GM12891 (cell line): Measurements from ENCODE around the gene ZNF674.

ENCODE experiments used
- DNase-seq: peaks from one replicate; pipeline ENCODE4 v3.0.0; 2011; ENCODE audit warnings: low spot score; ENCODE audit not compliant: insufficient read length
- FAIRE-seq: peaks from 2 replicates; lab custom pipeline; 2011; peaks lifted over from hg19 to GRCh38; lab: Jason Lieb, UNC
- PAX5 ChIP-seq: IDR thresholded peaks from 2 replicates; pipeline ENCODE4 v1.6.1; 2011; ENCODE audit warnings: low read length, moderate library complexity, mild to moderate bottlenecking; ENCODE audit not compliant: insufficient read depth, severe bottlenecking
- POLR2A ChIP-seq: IDR thresholded peaks from 2 replicates; pipeline ENCODE4 v1.6.1; 2011; ENCODE audit warnings: low read depth, low read length, control low read depth
- POLR2AphosphoS5 ChIP-seq: IDR thresholded peaks from 2 replicates; pipeline ENCODE4 v1.6.1; 2011; ENCODE audit warnings: low read depth, low read length, control low read depth
- POU2F2 ChIP-seq: IDR thresholded peaks from 2 replicates; pipeline ENCODE4 v1.6.1; 2011; ENCODE audit warnings: low read depth, mild to moderate bottlenecking, control low read depth, low read length, moderate library complexity
- SPI1 ChIP-seq: IDR thresholded peaks from 2 replicates; pipeline ENCODE4 v1.6.1; 2011; ENCODE audit warnings: low read depth, low read length, control low read depth
- TAF1 ChIP-seq: IDR thresholded peaks from 2 replicates; pipeline ENCODE4 v1.6.1; 2011; ENCODE audit warnings: low read depth, low read length, control low read depth

Gene ZNF674

DNA sequence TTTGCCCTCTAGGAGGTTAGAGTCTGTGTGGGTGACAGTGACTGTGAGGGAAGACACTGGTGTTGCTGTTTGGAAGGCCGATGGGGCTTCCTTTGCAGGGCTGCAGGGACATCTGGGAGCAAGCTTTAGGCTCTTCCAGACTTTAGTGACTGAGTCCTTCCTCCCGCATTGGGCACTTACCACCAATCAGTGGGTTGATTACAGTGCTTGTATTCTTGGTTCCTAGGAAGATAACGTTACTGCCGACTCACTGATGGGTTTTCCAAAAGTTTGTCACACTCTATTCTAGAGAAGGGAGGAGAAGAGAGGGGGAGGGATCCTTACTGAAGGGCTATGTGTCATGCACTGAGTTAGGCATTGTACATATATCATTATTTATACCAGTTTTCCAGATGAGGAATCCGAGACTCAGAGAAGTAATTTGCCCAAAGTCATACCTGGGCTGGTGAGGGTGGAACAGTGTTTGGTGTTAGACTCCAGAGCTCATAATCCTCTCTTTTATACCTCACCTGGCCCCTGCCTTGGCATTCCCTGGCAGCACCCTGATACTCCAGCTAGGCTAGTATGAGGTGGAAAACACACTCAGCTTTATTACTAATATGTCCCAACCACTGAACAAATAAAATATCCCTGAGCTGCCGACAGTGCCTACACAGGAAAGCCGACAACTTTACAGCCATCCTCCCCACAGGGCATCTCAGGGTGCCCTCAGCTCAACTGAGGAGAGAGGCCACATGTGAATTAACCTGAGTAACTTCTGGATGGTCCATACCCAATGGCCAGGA, 32.2 kb upstream of the ZNF674 start:
- DNase-seq (no peak), FAIRE-seq (peak; percentile 61)
- TF ChIP-seq POLR2A (no peak), POU2F2 (no peak), POLR2AphosphoS5 (no peak), SPI1 (no peak), TAF1 (no peak), PAX5 (no peak)

GRCh38 chrX:46576458-46576857, 31.2 kb upstream of the ZNF674 start:
- no peak for DNase-seq
- FAIRE-seq: peak; percentile 77
- TF ChIP-seq POU2F2: no peak
- no peak for TF ChIP-seq PAX5
- TF ChIP-seq POLR2AphosphoS5: no peak
- TF ChIP-seq POLR2A: no peak
- no peak for TF ChIP-seq SPI1
- no peak for TF ChIP-seq TAF1

DNA sequence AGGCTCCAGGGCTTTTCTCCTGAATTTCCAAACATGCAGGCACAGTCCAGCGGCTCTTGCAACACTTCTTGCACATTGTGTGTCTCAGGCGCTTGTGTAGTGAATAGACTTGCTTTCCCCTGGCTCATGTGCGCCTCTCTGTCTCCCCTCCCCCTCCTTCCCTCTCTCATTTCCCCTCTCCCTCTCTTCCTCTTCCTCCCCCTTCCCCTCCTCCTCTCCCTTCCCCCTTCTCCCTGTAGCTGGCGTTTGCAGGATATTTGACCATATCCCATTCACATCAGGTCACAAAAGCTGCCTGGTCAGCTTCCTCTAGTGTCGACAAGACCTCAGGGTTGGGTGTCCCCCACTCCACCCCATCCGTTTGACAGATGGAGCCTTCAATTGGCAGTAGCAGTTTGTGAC, 30.8 kb upstream of the ZNF674 start:
- DNase-seq: no peak
- TF ChIP-seq SPI1 (no peak), POLR2A (no peak), TAF1 (no peak), PAX5 (no peak), POU2F2 (no peak), POLR2AphosphoS5 (no peak)
- no peak for FAIRE-seq

GRCh38 chrX:46575586-46575985, 30.4 kb upstream of the ZNF674 start:
- TF ChIP-seq TAF1 (no peak), POU2F2 (no peak), SPI1 (no peak), POLR2AphosphoS5 (no peak), POLR2A (no peak)
- FAIRE-seq (no peak), DNase-seq (no peak)

- FAIRE-seq (no peak), DNase-seq (no peak)
- TF ChIP-seq SPI1: no peak
Observed at GRCh38 chrX:46574774-46575381, 29.7 kb upstream of the ZNF674 start.

DNA sequence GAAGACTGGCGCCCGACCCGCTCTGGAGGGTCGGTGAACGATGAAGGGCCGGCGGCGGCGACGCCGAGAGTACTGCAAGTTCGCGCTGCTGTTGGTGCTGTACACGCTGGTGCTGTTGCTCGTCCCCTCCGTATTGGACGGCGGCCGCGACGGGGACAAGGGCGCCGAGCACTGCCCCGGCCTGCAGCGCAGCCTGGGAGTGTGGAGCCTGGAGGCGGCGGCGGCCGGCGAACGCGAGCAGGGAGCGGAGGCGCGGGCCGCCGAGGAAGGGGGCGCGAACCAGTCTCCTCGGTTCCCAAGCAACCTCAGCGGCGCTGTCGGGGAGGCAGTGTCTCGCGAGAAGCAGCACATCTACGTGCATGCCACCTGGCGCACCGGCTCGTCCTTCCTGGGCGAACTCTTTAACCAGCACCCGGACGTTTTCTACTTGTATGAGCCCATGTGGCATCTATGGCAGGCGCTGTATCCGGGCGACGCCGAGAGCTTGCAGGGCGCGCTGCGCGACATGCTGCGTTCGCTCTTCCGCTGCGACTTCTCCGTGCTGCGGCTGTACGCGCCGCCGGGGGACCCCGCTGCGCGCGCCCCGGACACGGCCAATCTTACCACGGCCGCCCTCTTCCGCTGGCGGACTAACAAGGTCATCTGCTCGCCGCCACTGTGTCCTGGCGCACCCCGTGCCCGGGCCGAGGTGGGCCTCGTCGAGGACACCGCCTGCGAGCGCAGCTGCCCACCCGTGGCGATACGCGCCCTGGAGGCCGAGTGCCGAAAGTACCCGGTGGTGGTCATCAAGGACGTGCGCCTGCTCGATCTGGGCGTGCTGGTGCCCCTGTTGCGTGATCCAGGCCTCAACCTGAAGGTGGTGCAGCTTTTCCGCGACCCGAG, 28.9 kb upstream of the ZNF674 start:
- DNase-seq (no peak), FAIRE-seq (no peak)
- TF ChIP-seq SPI1 (no peak), POLR2AphosphoS5 (no peak), POU2F2 (no peak), POLR2A (no peak), TAF1 (no peak), PAX5 (no peak)

DNA sequence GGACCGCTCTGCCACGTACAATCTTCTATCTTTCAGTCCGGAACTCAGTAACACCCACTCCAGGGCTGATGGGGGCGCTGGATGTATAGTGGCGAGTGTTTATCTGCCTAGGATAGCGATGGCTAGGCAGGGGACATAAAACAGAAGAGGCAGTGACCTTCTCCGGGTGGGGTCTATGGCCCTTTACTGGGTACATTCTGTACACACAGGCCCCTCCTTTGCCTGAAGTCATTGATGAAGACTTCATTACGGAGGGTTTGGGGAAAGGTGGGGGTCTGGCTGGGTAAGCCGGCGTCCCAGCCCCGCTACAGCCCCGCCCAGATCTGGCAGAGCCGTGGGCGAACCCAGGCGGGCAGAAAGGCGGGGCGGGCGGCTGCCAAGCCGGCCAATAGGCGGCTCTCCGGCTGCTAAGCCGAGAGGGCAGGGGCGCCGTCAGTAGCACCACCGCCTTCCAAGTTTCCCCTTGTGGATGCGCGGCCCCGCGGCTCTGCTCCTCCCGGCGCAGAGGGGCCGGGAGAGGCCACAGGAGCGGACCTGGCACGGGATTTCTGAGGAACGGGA, 28.2 kb upstream of the ZNF674 start, which contains the start of gene CHST7:
Gene CHST7, plus strand, starts transcription at position 435 of the 561 bp plus-strand sequence. CDS start 167 bp downstream, outside the sequence.
- no peak for DNase-seq
- FAIRE-seq: peak; percentile 98
- TF ChIP-seq POU2F2 (no peak), PAX5 (no peak), TAF1 (no peak), SPI1 (no peak), POLR2A (no peak), POLR2AphosphoS5 (no peak)

- TF ChIP-seq POLR2AphosphoS5 (no peak), TAF1 (no peak), POU2F2 (no peak), SPI1 (peak; percentile 86)
- no peak for FAIRE-seq
Observed at GRCh38 chrX:46572340-46572936, 27.2 kb upstream of the ZNF674 start.

DNA sequence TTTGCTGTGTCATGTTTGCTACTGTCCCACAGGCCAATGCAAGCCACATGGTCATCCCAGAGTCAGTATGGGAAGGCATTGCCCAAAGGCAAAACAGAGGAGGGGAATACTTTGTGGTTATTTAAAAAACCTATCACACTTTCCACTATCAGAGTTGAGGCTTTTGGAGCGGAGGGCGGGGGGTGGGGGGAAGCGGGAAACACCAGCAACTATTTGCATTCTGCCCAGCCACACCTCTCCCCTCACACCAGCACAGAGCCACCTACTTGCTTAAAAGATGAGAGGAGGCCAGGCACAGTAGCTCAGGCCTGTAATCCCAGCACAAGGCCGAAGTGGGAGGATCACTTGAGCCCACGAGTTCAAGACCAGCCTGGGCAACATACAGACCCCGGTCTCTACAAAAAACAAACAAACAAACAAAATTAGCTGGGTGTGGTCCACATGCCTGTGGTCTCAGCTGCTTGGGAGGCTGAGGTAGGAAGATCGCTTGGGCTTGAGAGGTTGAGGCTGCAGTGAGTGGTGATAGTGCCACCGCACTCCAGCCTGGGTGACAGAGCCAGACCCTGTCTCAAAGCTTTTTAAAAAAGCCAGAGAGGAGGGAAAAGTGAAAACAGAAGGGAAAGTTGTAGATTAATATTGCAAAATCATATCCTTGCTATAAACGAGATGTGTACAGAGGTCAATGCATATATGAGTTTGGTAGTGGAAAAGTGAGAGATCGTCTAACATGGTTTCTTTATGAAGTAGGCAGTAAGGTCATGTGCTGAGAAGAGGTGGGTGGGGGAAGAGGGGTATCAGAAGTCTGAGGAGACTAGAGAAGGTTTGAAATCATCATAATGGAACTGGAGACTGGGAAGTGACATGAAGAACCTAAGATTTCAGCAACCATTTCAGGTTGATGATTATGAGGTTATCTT, 26.5 kb upstream of the ZNF674 start:
- FAIRE-seq (peak; percentile 75), DNase-seq (no peak)
- no peak for TF ChIP-seq SPI1
- TF ChIP-seq POLR2A: no peak
- TF ChIP-seq POU2F2: peak; percentile 72; the same call in 1 of the 2 replicates
- TF ChIP-seq POLR2AphosphoS5: no peak
- TF ChIP-seq TAF1: no peak
- TF ChIP-seq PAX5: no peak

More at GRCh38 chrX:46572340-46572936, 27.2 kb upstream of the ZNF674 start:
- no peak for DNase-seq
